B cell (primary cell): ENCODE data around the gene CCDC28A. TPM values are rescaled to one million over a fixed set of nuclear protein-coding genes. Genes with fewer than 3 reads are reported as not detected.

Source experiments
- ATAC-seq: fragments of 200-7000 bp; cut with Tn5 transposase; one replicate; pipeline ENCODE4 v1.10.0; 2021; ENCODE audit warnings: low read depth, mild to moderate bottlenecking, moderate number of reproducible peaks, moderate library complexity
- CTCF ChIA-PET: fragments of 350-600 bp; sonication (Branson Sonifier 250); formaldehyde crosslinking; loops from one replicate; lab custom pipeline; 2021; ENCODE audit warnings: antibody characterized with exemption, inconsistent platforms; lab: Charles Lee
- POLR2A ChIA-PET: fragments of 350-600 bp; sonication (Branson Sonifier 250); formaldehyde crosslinking; loops from one replicate; lab custom pipeline; 2021; ENCODE audit warnings: antibody characterized with exemption; lab: Charles Lee
- DNase-seq: peaks from one replicate; pipeline ENCODE4 v3.0.0; 2013
- H2AFZ ChIP-seq: 2 replicates; pipeline ENCODE4 v1.6.1; 2012; ENCODE audit warnings: mild to moderate bottlenecking, low read depth, low read length; ENCODE audit not compliant: insufficient read depth, poor library complexity, severe bottlenecking
- H3K27ac ChIP-seq, 2 donors: 1 replicate in 1 of 2; 2 replicates in 1 of 2; pipeline ENCODE4 v1.5.1; 2012 to 2013; ENCODE audit warnings: low read length in 2 of 2, mild to moderate bottlenecking in 2 of 2, moderate library complexity in 1 of 2
- H3K27me3 ChIP-seq, 4 experiments: fragments of 200-600 bp in 1 of 4; sonication (generic) in 1 of 4; replicated peaks in 1 of 4; 1 replicate in 2 of 4; 2 replicates in 2 of 4; pipeline versions ENCODE4 v1.6.1 to v1.7.0; 2013 to 2016; ENCODE audit warnings: low read length in 3 of 4, mild to moderate bottlenecking in 2 of 4, mixed read lengths in 1 of 4, moderate library complexity in 1 of 4; ENCODE audit not compliant: insufficient read depth in 4 of 4, control insufficient read depth in 3 of 4; ENCODE audit errors: control extremely low read depth in 1 of 4
- H3K36me3 ChIP-seq, 2 experiments: replicated peaks in 1 of 2; 1 replicate in 1 of 2; 2 replicates in 1 of 2; pipeline versions ENCODE4 v1.6.1 to v1.7.1; 2013; ENCODE audit warnings: low read length in 1 of 2; ENCODE audit not compliant: insufficient read depth in 2 of 2, control insufficient read depth in 1 of 2; ENCODE audit errors: control extremely low read depth in 1 of 2, extremely low read depth in 1 of 2
- H3K4me1 ChIP-seq, 2 donors: fragments of 200-600 bp in 1 of 2; sonication (generic) in 1 of 2; 1 replicate in 1 of 2; 2 replicates in 1 of 2; pipeline versions ENCODE4 v1.5.1 to v1.6.1; 2013 to 2017; ENCODE audit warnings: low read length in 2 of 2; ENCODE audit not compliant: control insufficient read depth in 2 of 2, insufficient read depth in 2 of 2
- H3K4me2 ChIP-seq: replicated peaks from 2 replicates; pipeline ENCODE3; 2012; ENCODE audit warnings: mild to moderate bottlenecking, low read depth, low read length; ENCODE audit not compliant: poor library complexity, severe bottlenecking
- H3K4me3 ChIP-seq, 5 experiments: fragments of 200-600 bp in 1 of 5; sonication (generic) in 1 of 5; 1 replicate in 3 of 5; 2 replicates in 2 of 5; pipeline versions ENCODE4 v1.5.1 to v1.7.0; 2011 to 2016; ENCODE audit warnings: low read length in 4 of 5, mild to moderate bottlenecking in 4 of 5, low read depth in 2 of 5, control low read depth in 1 of 5, moderate library complexity in 1 of 5; ENCODE audit not compliant: insufficient read depth in 1 of 5; ENCODE audit errors: control extremely low read depth in 1 of 5, extremely low read depth in 1 of 5
- H3K79me2 ChIP-seq: fragments of 200-600 bp; sonication (generic); one replicate; pipeline ENCODE4 v1.6.0; 2016; ENCODE audit warnings: low read length; ENCODE audit not compliant: control insufficient read depth, insufficient read depth
- H3K9ac ChIP-seq: fragments of 200-600 bp; sonication (generic); 2 replicates; pipeline ENCODE4 v1.6.1; 2017; ENCODE audit warnings: mild to moderate bottlenecking, low read length, moderate library complexity
- H3K9me3 ChIP-seq, 3 donors: one replicate each; pipeline versions ENCODE4 v1.6.1 to v1.7.1; 2013; ENCODE audit warnings: low read length in 2 of 3; ENCODE audit not compliant: control insufficient read depth in 2 of 3, insufficient read depth in 1 of 3; ENCODE audit errors: control extremely low read depth in 1 of 3
- H4K20me1 ChIP-seq: 2 replicates; pipeline ENCODE4 v1.6.0; 2012; ENCODE audit warnings: mild to moderate bottlenecking, low read length; ENCODE audit not compliant: insufficient read depth, control insufficient read depth, poor library complexity, severe bottlenecking
- H3K27ac Mint-ChIP-seq: one replicate; pipeline ENCODE4 v1.8.0; 2021; ENCODE audit warnings: mixed read lengths
- H3K27me3 Mint-ChIP-seq: one replicate; pipeline ENCODE4 v1.8.0; 2021; ENCODE audit warnings: mixed read lengths
- H3K4me1 Mint-ChIP-seq: one replicate; pipeline ENCODE4 v1.8.0; 2021; ENCODE audit warnings: mixed read lengths
- H3K4me3 Mint-ChIP-seq: one replicate; pipeline ENCODE4 v1.8.0; 2021; ENCODE audit warnings: mixed read lengths
- H3K9me3 Mint-ChIP-seq: one replicate; pipeline ENCODE4 v1.8.0; 2022; ENCODE audit warnings: mixed read lengths; ENCODE audit not compliant: insufficient read depth
- CTCF ChIP-seq: fragments of 200-600 bp; IDR thresholded peaks from one replicate; pipeline ENCODE4 v1.8.0; 2022; ENCODE audit warnings: antibody characterized with exemption, mild to moderate bottlenecking
- EZH2 ChIP-seq: IDR thresholded peaks from 2 replicates; pipeline ENCODE4 v1.6.1; 2012; ENCODE audit warnings: borderline replicate concordance, low read depth, mild to moderate bottlenecking, moderate library complexity, low read length; ENCODE audit not compliant: insufficient read depth, poor library complexity, severe bottlenecking
- whole genome bisulfite sequencing: methylation state at CpG from one replicate; pipeline ENCODE4 v1.1.5; 2013; ENCODE audit warnings: missing lambda C conversion rate; ENCODE audit not compliant: insufficient coverage; 5-methylcytosine and 5-hydroxymethylcytosine counted together
- intact Hi-C: fragments of 100-400 bp; cut with micrococcal nuclease; formaldehyde crosslinking; loops from one replicate; pipeline ENCODE4 v1.10.0; 2022
- polyA plus RNA-seq: library from polyadenylated mRNA; depleted of rRNA; stranded (reverse); fragments of >200 nt; gene quantifications from 2 replicates; pipeline ENCODE4 v1.2.3, GENCODE V29; 2012
- total RNA-seq, 2 donors: library from RNA; stranded (reverse); fragments of 120-200 nt in 1 of 2; gene quantifications; 1 replicate in 1 of 2; 2 replicates in 1 of 2; pipeline versions ENCODE4 v1.2.3 to v1.2.4, GENCODE V29; 2013 to 2022

The CCDC28A gene
- total and polyA plus RNA-seq, 2 donors (not counting 1 experiment from before 2014, with no cell fraction given): 14.4 to 26.9 TPM

GRCh38 chr6:138726757-138727097 lies 46.8 kb upstream of the CCDC28A start:
- Histone ChIP-seq H3K27me3 (no peaks in the 10 kb centered on the region), H3K36me3 (no peaks in the 10 kb centered on the region), H3K9ac (no peak overlapping the region), H3K9me3 (no peaks in the 10 kb centered on the region), H2AFZ (no peak overlapping the region), H3K79me2 (no peaks in the 10 kb centered on the region), H3K4me3 (no peak overlapping the region), H3K4me2 (no peak overlapping the region), H4K20me1 (no peaks in the 10 kb centered on the region), H3K4me1 (no peaks in the 10 kb centered on the region), H3K27ac (no peak overlapping the region)
- POLR2A ChIA-PET: no interaction called here
- no CpG with 5 or more reads among the region's 3 CpGs for WGBS
- no peak for TF ChIP-seq EZH2
- no peak for TF ChIP-seq CTCF
- H3K27ac Mint-ChIP-seq: no peak overlapping the region
- no peak overlapping the region for H3K4me3 Mint-ChIP-seq
- no peaks in the 10 kb centered on the region for H3K27me3 Mint-ChIP-seq
- H3K9me3 Mint-ChIP-seq: no peaks in the 10 kb centered on the region
- CTCF ChIA-PET: no interaction called here
- ATAC-seq (no peak), DNase-seq (no peak)
- H3K4me1 Mint-ChIP-seq: peaks cover 4% of the 10 kb centered on the region
- intact Hi-C loops: no loop called here

DNA sequence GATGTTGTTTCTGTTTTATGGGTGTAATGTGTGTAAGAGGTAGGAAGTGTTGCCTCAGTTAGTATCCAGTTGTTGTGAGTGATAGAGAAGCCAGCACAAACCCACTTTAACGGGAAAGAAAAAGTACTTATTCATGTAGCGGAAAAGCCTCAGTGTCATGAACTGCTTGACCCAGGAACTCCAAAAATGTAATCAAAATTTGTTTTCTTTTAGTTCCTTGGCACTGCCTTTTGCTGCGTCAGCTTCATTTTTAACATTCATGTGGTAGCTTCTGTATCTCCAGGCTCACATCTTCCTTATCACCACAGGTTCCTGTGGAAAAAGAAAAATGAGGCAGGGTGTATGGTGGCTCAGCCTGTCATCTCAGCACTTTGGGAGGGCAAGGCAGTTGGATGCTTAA lies 46.4 kb upstream of the CCDC28A start:
- Histone ChIP-seq H2AFZ (no peak overlapping the region), H3K9me3 (no peaks in the 10 kb centered on the region), H3K79me2 (no peaks in the 10 kb centered on the region), H3K9ac (no peak overlapping the region), H3K36me3 (no peaks in the 10 kb centered on the region), H3K27me3 (no peaks in the 10 kb centered on the region), H3K4me3 (no peak overlapping the region), H3K27ac (no peak overlapping the region), H3K4me1 (no peaks in the 10 kb centered on the region), H4K20me1 (no peaks in the 10 kb centered on the region), H3K4me2 (no peak overlapping the region)
- intact Hi-C loops: no loop called here
- H3K27ac Mint-ChIP-seq: no peak overlapping the region
- CTCF ChIA-PET: no interaction called here
- POLR2A ChIA-PET: no interaction called here
- DNase-seq (no peak), ATAC-seq (no peak)
- WGBS: 100% methylated on average over 2 of the region's 3 CpGs
- peaks cover 4% of the 10 kb centered on the region for H3K4me1 Mint-ChIP-seq
- TF ChIP-seq EZH2 (no peak), CTCF (no peak)
- H3K27me3 Mint-ChIP-seq: no peaks in the 10 kb centered on the region
- no peaks in the 10 kb centered on the region for H3K9me3 Mint-ChIP-seq
- H3K4me3 Mint-ChIP-seq: no peak overlapping the region
